Bronchial epithelial cell (primary cell): ENCODE data around the gene ZBTB8OS. TPM values are rescaled to one million over a fixed set of nuclear protein-coding genes. Genes with fewer than 3 reads are reported as not detected.
"Not testable (repeated sequence)": the region's sequence is repeated elsewhere in the genome, so short reads cannot be mapped to it uniquely, and the experiment has no call there.

Source experiments
- DNase-seq: peaks from one replicate; pipeline ENCODE4 v3.0.0-alpha.2; 2010; ENCODE audit warnings: low read depth
- FAIRE-seq: peaks from 2 replicates; lab custom pipeline; 2011; peaks lifted over from hg19 to GRCh38; lab: Jason Lieb, UNC
- H3K27me3 ChIP-seq: 2 replicates; pipeline ENCODE4 v1.5.1; 2011; ENCODE audit warnings: low read length; ENCODE audit not compliant: control insufficient read depth, insufficient read depth
- H3K36me3 ChIP-seq: 2 replicates; pipeline ENCODE4 v1.5.1; 2011; ENCODE audit warnings: low read length; ENCODE audit not compliant: control insufficient read depth, insufficient read depth
- H3K4me3 ChIP-seq: 2 replicates; pipeline ENCODE4 v1.5.1; 2011; ENCODE audit warnings: mild to moderate bottlenecking, low read depth, low read length, control low read depth
- CTCF ChIP-seq: IDR thresholded peaks from 2 replicates; pipeline ENCODE4 v1.5.1; 2011; ENCODE audit warnings: mild to moderate bottlenecking, moderate library complexity, low read length, control low read depth, inconsistent platforms; ENCODE audit not compliant: insufficient read depth, severe bottlenecking
- total RNA-seq: library from RNA; depleted of rRNA; stranded (reverse); fragments of >200 nt; gene quantifications from 2 replicates; pipeline ENCODE4 v1.2.1, GENCODE V29; 2014

The ZBTB8OS gene
- total RNA-seq, 1 donor from 2014 or later = 36.6 TPM

- no peak overlapping the region for H3K4me3 ChIP-seq
- no peak for TF ChIP-seq CTCF
- FAIRE-seq (no peak), DNase-seq (no peak)
- no peaks in the 10 kb centered on the region for H3K27me3 ChIP-seq
- H3K36me3 ChIP-seq = peaks cover 4% of the 10 kb centered on the region
These were observed 35.1 kb upstream of the ZBTB8OS start for GRCh38 chr1:32685498-32685897.

DNA sequence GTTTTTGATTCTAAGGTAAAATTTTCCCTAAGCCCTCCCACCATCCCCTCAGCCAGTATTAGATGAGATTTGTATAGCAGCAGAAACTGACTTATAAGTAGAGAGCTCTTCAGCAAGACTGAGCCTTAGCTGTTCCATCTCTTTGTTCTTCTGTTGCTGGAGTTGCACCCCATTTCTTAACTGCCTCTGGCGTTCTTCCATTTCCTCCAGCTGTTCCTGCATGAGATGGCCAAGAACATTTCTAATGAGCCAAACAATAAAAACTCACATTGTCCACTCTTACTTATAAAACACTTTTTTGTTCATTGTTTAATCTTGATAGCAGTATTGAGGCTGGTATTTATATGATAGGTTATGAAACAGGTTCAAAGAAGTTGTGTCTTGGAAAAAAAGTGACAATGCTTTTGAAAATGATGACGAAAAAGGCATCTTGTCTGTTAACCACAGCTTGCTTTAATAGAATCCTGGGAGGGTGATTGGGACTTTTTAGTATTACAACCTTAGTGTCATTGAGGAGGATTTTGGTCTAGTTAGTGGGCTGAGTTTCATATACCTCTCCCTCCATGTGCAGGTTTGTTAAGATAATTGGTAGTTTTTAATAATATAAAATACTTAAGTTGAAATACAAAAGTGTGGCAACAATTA is 33.9 kb upstream of the ZBTB8OS start:
- no peak for DNase-seq
- Histone ChIP-seq H3K36me3 (peaks cover 4% of the 10 kb centered on the region), H3K4me3 (no peak overlapping the region), H3K27me3 (no peaks in the 10 kb centered on the region)
- no peak for TF ChIP-seq CTCF
- no peak for FAIRE-seq

DNA sequence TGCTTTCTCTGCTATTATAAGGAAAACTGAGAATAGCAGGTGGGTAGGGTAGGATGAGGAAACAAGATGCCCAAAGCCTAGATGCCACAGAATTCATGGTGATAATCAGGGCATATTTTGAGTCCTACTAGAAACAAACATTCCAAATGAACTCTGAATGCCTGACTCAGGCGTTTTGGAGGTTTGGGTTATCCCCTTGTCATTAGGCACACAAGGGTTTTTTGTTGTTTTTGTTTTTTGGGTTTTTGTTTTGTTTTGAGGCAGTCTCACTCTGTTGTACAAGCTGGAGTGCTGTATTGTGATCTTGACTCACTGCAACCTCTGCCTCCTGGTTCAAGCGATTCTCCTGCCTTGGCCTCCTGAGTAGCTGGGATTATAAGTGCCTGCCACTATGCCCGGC is 33.0 kb upstream of the ZBTB8OS start:
- no peak for TF ChIP-seq CTCF
- FAIRE-seq (no peak), DNase-seq (no peak)
- Histone ChIP-seq H3K27me3 (no peaks in the 10 kb centered on the region), H3K36me3 (peaks cover 6% of the 10 kb centered on the region), H3K4me3 (no peak overlapping the region)

DNA sequence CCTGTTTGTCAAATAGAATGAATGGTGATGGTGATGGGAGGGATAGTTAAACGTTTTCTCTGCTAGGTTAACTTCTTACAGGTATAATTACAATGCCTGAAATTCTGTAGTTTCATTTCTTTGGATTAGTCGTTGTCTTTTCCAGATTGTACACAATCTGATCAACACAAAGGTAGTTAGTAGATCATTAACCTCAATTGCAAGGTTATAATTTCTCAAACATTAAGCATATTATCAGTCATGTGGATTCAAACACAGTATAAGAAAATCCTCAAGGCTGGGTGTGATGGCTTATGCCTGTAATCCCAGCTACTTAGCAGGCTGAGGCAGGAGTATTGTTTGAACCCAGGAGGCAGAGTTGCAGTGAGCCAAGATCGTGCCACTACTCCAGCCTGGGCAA is 31.6 kb upstream of the ZBTB8OS start:
- DNase-seq (no peak), FAIRE-seq (no peak)
- H3K27me3 ChIP-seq = no peaks in the 10 kb centered on the region
- TF ChIP-seq CTCF = no peak
- no peak overlapping the region for H3K4me3 ChIP-seq
- H3K36me3 ChIP-seq = peaks cover 6% of the 10 kb centered on the region

DNA sequence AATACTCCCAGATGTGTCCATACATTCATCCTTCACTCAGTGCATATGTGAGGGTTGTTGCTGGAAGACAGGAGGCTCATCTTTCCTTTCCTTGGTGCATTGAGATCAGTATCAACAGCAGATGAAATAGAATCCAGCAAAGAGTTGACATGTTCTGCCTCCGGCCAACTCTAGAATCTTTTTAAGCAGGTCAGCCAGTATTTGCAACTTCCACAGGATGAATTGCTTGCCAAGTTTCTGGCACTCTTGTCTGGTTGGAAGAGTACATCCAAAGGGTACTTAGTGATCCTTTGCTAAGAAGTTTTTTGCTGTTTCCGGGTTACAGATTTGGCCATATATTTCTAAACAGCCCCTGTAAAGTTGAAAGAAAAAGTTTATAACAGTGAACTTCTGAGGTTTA is 31.2 kb upstream of the ZBTB8OS start:
- no peak for TF ChIP-seq CTCF
- FAIRE-seq (no peak), DNase-seq (no peak)
- Histone ChIP-seq H3K27me3 (no peaks in the 10 kb centered on the region), H3K36me3 (peaks cover 6% of the 10 kb centered on the region), H3K4me3 (no peak overlapping the region)

GRCh38 chr1:32680642-32681041 is 30.3 kb upstream of the ZBTB8OS start:
- Histone ChIP-seq H3K36me3 (peaks cover 8% of the 10 kb centered on the region), H3K4me3 (no peak overlapping the region), H3K27me3 (no peaks in the 10 kb centered on the region)
- FAIRE-seq (no peak), DNase-seq (no peak)
- TF ChIP-seq CTCF = no peak

DNA sequence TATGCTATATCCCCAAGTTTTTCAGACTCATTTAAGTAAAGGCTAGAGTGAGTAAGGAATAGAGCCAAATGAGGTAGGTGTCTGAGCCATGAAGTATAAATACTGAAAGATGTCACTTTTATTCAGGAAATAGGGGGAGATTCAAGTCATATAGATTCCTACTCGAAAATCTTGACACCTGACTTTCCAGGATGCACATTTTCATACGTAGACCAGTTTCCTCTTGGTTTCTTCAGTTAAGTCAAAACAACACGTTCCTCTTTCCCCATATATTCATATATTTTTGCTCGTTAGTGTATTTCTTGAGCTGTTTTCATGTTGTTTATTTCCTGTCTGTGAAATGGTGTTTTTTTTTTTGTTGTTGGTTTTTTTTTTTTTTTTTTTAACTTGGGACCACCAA is 29.6 kb upstream of the ZBTB8OS start:
- H3K4me3 ChIP-seq, DNase-seq, H3K27me3 ChIP-seq, FAIRE-seq, H3K36me3 ChIP-seq: not testable (repeated sequence)
